IMR-90 (cell line): ENCODE results near the gene ZNF771. TPM values are rescaled to one million over a fixed set of nuclear protein-coding genes. Genes with fewer than 3 reads are reported as not detected.

ENCODE experiments used
- ATAC-seq: fragments of 200-7000 bp; cut with Tn5 transposase; 2 replicates; pipeline ENCODE4 v1.9.1; 2020; ENCODE audit warnings: low read depth, mild to moderate bottlenecking, moderate library complexity
- BruUV-seq: library from RNA; stranded (reverse); fragments of 400-500 nt; replicated peaks from 2 replicates; lab custom pipeline; 2021; lab: Mats Ljungman, UMichigan
- CTCF ChIA-PET: fragments of 300-600 bp; formaldehyde crosslinking; extraction: SDS; loops from one replicate; lab custom pipeline; 2021; ENCODE audit warnings: antibody characterized with exemption; lab: Yijun Ruan, JAX
- POLR2A ChIA-PET: fragments of 300-600 bp; sonication (Branson Sonifier 250); formaldehyde crosslinking; loops from one replicate; lab custom pipeline; 2022; ENCODE audit warnings: antibody characterized with exemption; ENCODE audit not compliant: unreplicated experiment; lab: Charles Lee
- DNase-seq: peaks from one replicate; pipeline ENCODE4 v3.0.0; 2013
- H2AFZ ChIP-seq: replicated peaks from 2 replicates; pipeline ENCODE3; 2013; ENCODE audit warnings: low read length, mild to moderate bottlenecking; ENCODE audit not compliant: poor library complexity
- H2AK5ac ChIP-seq: 2 replicates; pipeline ENCODE4 v1.6.1; 2013; ENCODE audit warnings: low read depth, low read length, inconsistent platforms
- H2AK9ac ChIP-seq: replicated peaks from 2 replicates; pipeline ENCODE3; 2013; ENCODE audit warnings: mild to moderate bottlenecking, low read depth, low read length, moderate library complexity; ENCODE audit not compliant: poor library complexity
- H2BK120ac ChIP-seq: 2 replicates; pipeline ENCODE4 v1.6.1; 2013; ENCODE audit warnings: low read depth, low read length, inconsistent platforms
- H2BK15ac ChIP-seq: 3 replicates; pipeline ENCODE4 v1.6.1; 2013; ENCODE audit warnings: low read depth, low read length, inconsistent platforms
- H2BK20ac ChIP-seq: 2 replicates; pipeline ENCODE4 v1.6.1; 2013; ENCODE audit warnings: low read depth, mild to moderate bottlenecking, inconsistent platforms, low read length, moderate library complexity
- H2BK5ac ChIP-seq: 2 replicates; pipeline ENCODE4 v1.6.1; 2013; ENCODE audit warnings: mild to moderate bottlenecking, low read depth, low read length, inconsistent platforms; ENCODE audit not compliant: poor library complexity, severe bottlenecking
- H3K14ac ChIP-seq: replicated peaks from 2 replicates; pipeline ENCODE4 v1.6.1; 2013; ENCODE audit warnings: low read depth, low read length, inconsistent platforms
- H3K18ac ChIP-seq: 2 replicates; pipeline ENCODE4 v1.6.1; 2013; ENCODE audit warnings: low read depth, low read length, control low read depth
- H3K23ac ChIP-seq: 2 replicates; pipeline ENCODE4 v1.6.1; 2013; ENCODE audit warnings: low read depth, low read length, inconsistent platforms
- H3K27ac ChIP-seq: 2 replicates; pipeline ENCODE4 v1.5.1; 2013; ENCODE audit warnings: mild to moderate bottlenecking, control low read depth, low read length; ENCODE audit not compliant: insufficient read depth
- H3K27me3 ChIP-seq: 2 replicates; pipeline ENCODE4 v1.6.1; 2013; ENCODE audit warnings: low read length; ENCODE audit not compliant: control insufficient read depth, insufficient read depth
- H3K36me3 ChIP-seq: 2 replicates; pipeline ENCODE4 v1.6.1; 2013; ENCODE audit warnings: low read length, mixed read lengths; ENCODE audit not compliant: control insufficient read depth, insufficient read depth
- H3K4ac ChIP-seq: 2 replicates; pipeline ENCODE4 v1.6.1; 2013; ENCODE audit warnings: low read depth, low read length, inconsistent platforms
- H3K4me1 ChIP-seq: 2 replicates; pipeline ENCODE4 v1.6.1; 2013; ENCODE audit warnings: low read length, mixed read lengths; ENCODE audit not compliant: control insufficient read depth, insufficient read depth
- H3K4me2 ChIP-seq: 2 replicates; pipeline ENCODE4 v1.6.1; 2013; ENCODE audit warnings: low read depth, mild to moderate bottlenecking, control low read depth, low read length, moderate library complexity
- H3K4me3 ChIP-seq: 2 replicates; pipeline ENCODE4 v1.5.1; 2013; ENCODE audit warnings: low read depth, mild to moderate bottlenecking, control low read depth, low read length, moderate library complexity; ENCODE audit not compliant: insufficient read depth
- H3K56ac ChIP-seq: 2 replicates; pipeline ENCODE4 v1.6.1; 2013; ENCODE audit warnings: low read length, inconsistent platforms; ENCODE audit not compliant: insufficient read depth; ENCODE audit errors: extremely low read depth
- H3K79me1 ChIP-seq, 2 experiments: 2 replicates each; pipeline ENCODE4 v1.6.1; 2013; ENCODE audit warnings: low read length in 2 of 2, inconsistent platforms in 1 of 2, low read depth in 1 of 2
- H3K9ac ChIP-seq: 2 replicates; pipeline ENCODE4 v1.6.1; 2013; ENCODE audit warnings: low read depth, low read length, control low read depth
- H3K9me1 ChIP-seq: 2 replicates; pipeline ENCODE4 v1.6.1; 2013; ENCODE audit warnings: low read length, inconsistent platforms; ENCODE audit not compliant: insufficient read depth
- H3K9me3 ChIP-seq: 2 replicates; pipeline ENCODE4 v1.6.1; 2013; ENCODE audit warnings: low read length; ENCODE audit not compliant: control insufficient read depth, insufficient read depth
- H4K20me1 ChIP-seq: 2 replicates; pipeline ENCODE4 v1.6.1; 2013; ENCODE audit warnings: low read length, inconsistent platforms; ENCODE audit not compliant: insufficient read depth
- H4K5ac ChIP-seq: 2 replicates; pipeline ENCODE4 v1.6.1; 2013; ENCODE audit warnings: mild to moderate bottlenecking, low read depth, low read length, control low read depth
- H4K8ac ChIP-seq, 2 experiments: 2 replicates each; pipeline ENCODE4 v1.6.1; 2013; ENCODE audit warnings: low read depth in 2 of 2, low read length in 2 of 2, control low read depth in 1 of 2, inconsistent platforms in 1 of 2
- H4K91ac ChIP-seq: 2 replicates; pipeline ENCODE4 v1.6.1; 2013; ENCODE audit warnings: low read depth, low read length, inconsistent platforms; ENCODE audit not compliant: insufficient read depth
- FOS ChIP-seq: fragments of 150-350 bp; IDR thresholded peaks from 2 replicates; pipeline ENCODE4 v1.6.1; 2016; ENCODE audit warnings: low read depth, low read length
- SMC3 ChIP-seq: fragments of 150-350 bp; IDR thresholded peaks from 2 replicates; pipeline ENCODE4 v1.6.1; 2016; ENCODE audit warnings: low read depth, mild to moderate bottlenecking, antibody characterized with exemption, low read length, moderate library complexity
- WGBS, 2 experiments: methylation state at CpG; one replicate each; pipeline versions ENCODE4 v1.1.5 to v1.1.7; 2013; ENCODE audit warnings: missing lambda C conversion rate in 2 of 2; ENCODE audit not compliant: insufficient read length in 1 of 2; ENCODE audit errors: extremely low coverage in 2 of 2; 5-methylcytosine and 5-hydroxymethylcytosine counted together
- dilution Hi-C: fragments of 300-500 bp; cut with HindIII; formaldehyde crosslinking; loops from one replicate; pipeline ENCODE4 v1.14.3; 2018; ENCODE audit warnings: low sequenced_read_pairs; ENCODE audit not compliant: unreplicated experiment
- in situ Hi-C: fragments of 300-500 bp; cut with MboI; formaldehyde crosslinking; loops from 3 replicates; pipeline ENCODE4 v1.14.3; 2019; ENCODE audit warnings: low sequenced_read_pairs, inconsistent platforms, mixed read lengths
- intact Hi-C: fragments of 100-400 bp; cut with micrococcal nuclease; formaldehyde crosslinking; loops from 2 replicates; pipeline ENCODE4 v1.10.0; 2022
- polyA plus RNA-seq, 3 experiments: library from polyadenylated mRNA; depleted of rRNA; stranded (reverse); fragments of >200 nt; gene quantifications; 2 replicates each; pipeline ENCODE4 v1.2.3, GENCODE V29; 2012; ENCODE audit warnings: low replicate concordance in 1 of 3
- total RNA-seq: library from RNA; depleted of rRNA; stranded (reverse); fragments of >200 nt; gene quantifications from 2 replicates; pipeline ENCODE4 v1.2.3, GENCODE V29; 2012
- TF ChIP-seq, protein P1 (sequence below): conservative IDR thresholded peaks from 2 replicates; pipeline ENCODE4 v1.5.1; 2012; ENCODE audit warnings: mild to moderate bottlenecking, low read depth, low read length, improper control_type of control experiment
- TF ChIP-seq, protein P2 (sequence below): fragments of 150-350 bp; IDR thresholded peaks from 2 replicates; pipeline ENCODE4 v1.6.1; 2016; ENCODE audit warnings: low read depth, mild to moderate bottlenecking, low read length, moderate library complexity, borderline replicate concordance

Gene ZNF771
- total and polyA plus RNA-seq, 2 of the 4 experiments (the other 2 are of a cell fraction), result 5.2 to 10.9 TPM

DNA sequence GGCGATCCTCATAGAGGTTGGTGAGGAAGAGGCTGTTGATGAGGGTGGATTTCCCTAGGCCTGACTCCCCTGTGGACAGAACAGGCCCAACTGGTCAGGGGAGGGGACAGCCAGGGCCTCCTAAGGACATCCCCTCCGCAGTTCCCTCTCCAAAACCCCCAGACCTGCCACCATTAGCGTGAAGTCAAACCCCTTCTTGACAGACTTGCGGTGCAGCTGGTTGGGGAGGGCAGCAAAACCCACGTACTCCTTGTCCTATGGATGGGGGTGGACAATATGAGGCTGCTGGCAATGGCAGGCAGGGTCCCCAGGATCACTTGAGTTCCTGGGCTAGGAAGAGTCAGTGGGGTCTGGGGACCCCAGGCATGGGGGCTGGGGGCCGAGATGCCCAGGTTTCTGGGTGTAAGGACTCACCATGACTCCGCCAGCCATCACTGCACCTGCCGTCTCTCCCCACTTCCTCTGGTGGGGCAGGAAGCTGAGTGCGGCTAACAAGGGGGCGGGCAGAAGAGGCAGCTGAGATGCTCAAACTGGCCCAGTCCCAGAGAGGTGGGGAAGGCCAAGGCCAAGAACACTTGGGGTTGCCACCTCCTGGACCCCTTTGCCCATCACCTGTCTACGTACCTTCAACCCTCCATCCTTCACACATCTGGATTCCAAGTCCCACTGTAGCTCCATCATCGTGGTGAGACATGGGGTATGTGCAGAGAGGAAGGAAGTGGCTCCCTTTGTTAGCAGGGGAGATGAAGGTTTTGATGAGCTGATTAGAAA is 25.1 kb upstream of the ZNF771 start, which contains the start of gene SEPTIN1:
Gene SEPTIN1, minus strand, starts transcription at position 451 of the 771 bp plus-strand sequence. Its CDS starts 19 bp downstream, at position 432.
- no peak within 1 kb of the TSS for H3K4ac ChIP-seq
- BruUV-seq, result no TSS peak
- WGBS, 2 experiments, result 100% methylated on average over 1 of the region's 12 CpGs; no CpG with 5 or more reads in 1 of the 2 experiments
- no peaks in the 10 kb centered on the region for H3K27me3 ChIP-seq
- H3K14ac ChIP-seq, result no peak within 1 kb of the TSS
- H2BK15ac ChIP-seq, result no peak within 1 kb of the TSS
- dilution Hi-C loops, result no loop called here
- POLR2A ChIA-PET, result interaction anchor here (0.8 kb wide), 1 partner anchor 12 kb away, joined by 3 read pairs; no protein-coding TSS in a partner anchor
- no peak within 1 kb of the TSS for H3K4me3 ChIP-seq
- H2AK5ac ChIP-seq, result no peak within 1 kb of the TSS
- ATAC-seq (no peak), DNase-seq (no peak)
- no peak within 1 kb of the TSS for H3K27ac ChIP-seq
- no peak within 1 kb of the TSS for H2AK9ac ChIP-seq
- peaks cover 10% of the 10 kb centered on the region for H4K20me1 ChIP-seq
- no peak within 1 kb of the TSS for H4K5ac ChIP-seq
- H3K23ac ChIP-seq, result no peak within 1 kb of the TSS
- H2BK120ac ChIP-seq, result no peak within 1 kb of the TSS
- no peak within 1 kb of the TSS for H4K91ac ChIP-seq
- H3K36me3 ChIP-seq, result no peaks in the 10 kb centered on the region
- H2BK5ac ChIP-seq, result no peak within 1 kb of the TSS
- peaks cover 5% of the 10 kb centered on the region for H3K4me1 ChIP-seq
- in situ Hi-C loops, result no loop called here
- no peak within 1 kb of the TSS for H2BK20ac ChIP-seq
- H3K9me3 ChIP-seq, result no peaks in the 10 kb centered on the region
- intact Hi-C loops, result no loop called here
- H3K56ac ChIP-seq, result no peak within 1 kb of the TSS
- TF ChIP-seq, protein P1, sequence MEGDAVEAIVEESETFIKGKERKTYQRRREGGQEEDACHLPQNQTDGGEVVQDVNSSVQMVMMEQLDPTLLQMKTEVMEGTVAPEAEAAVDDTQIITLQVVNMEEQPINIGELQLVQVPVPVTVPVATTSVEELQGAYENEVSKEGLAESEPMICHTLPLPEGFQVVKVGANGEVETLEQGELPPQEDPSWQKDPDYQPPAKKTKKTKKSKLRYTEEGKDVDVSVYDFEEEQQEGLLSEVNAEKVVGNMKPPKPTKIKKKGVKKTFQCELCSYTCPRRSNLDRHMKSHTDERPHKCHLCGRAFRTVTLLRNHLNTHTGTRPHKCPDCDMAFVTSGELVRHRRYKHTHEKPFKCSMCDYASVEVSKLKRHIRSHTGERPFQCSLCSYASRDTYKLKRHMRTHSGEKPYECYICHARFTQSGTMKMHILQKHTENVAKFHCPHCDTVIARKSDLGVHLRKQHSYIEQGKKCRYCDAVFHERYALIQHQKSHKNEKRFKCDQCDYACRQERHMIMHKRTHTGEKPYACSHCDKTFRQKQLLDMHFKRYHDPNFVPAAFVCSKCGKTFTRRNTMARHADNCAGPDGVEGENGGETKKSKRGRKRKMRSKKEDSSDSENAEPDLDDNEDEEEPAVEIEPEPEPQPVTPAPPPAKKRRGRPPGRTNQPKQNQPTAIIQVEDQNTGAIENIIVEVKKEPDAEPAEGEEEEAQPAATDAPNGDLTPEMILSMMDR, result no peak
- TF ChIP-seq FOS, result no peak
- TF ChIP-seq SMC3, result no peak
- TF ChIP-seq, protein P2, sequence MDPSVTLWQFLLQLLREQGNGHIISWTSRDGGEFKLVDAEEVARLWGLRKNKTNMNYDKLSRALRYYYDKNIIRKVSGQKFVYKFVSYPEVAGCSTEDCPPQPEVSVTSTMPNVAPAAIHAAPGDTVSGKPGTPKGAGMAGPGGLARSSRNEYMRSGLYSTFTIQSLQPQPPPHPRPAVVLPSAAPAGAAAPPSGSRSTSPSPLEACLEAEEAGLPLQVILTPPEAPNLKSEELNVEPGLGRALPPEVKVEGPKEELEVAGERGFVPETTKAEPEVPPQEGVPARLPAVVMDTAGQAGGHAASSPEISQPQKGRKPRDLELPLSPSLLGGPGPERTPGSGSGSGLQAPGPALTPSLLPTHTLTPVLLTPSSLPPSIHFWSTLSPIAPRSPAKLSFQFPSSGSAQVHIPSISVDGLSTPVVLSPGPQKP, result no peak
- H2AFZ ChIP-seq, result peak within 1 kb of the TSS; percentile 58
- no peak within 1 kb of the TSS for H3K18ac ChIP-seq
- H3K9me1 ChIP-seq, result peaks cover 9% of the 10 kb centered on the region; the same call in 1 of the 2 replicates
- peaks cover 5 to 22% of the 10 kb centered on the region in 2 experiments for H3K79me1 ChIP-seq
- no peak within 1 kb of the TSS for H3K4me2 ChIP-seq
- H4K8ac ChIP-seq, result no peak within 1 kb of the TSS
- CTCF ChIA-PET, result no interaction called here
- H3K9ac ChIP-seq, result no peak within 1 kb of the TSS
